Kidney (tissue), 14 donors: Measurements from ENCODE around the gene RXRB. TPM values are rescaled to one million over a fixed set of nuclear protein-coding genes. Genes with fewer than 3 reads are reported as not detected.

ENCODE experiments used
- DNase-seq, 5 donors: peaks; one replicate each; pipeline ENCODE4 v3.0.0-alpha.2; 2013 to 2020
- FAIRE-seq: peaks from 2 replicates; lab custom pipeline; 2012; peaks lifted over from hg19 to GRCh38; lab: Jason Lieb, UNC
- H3K27ac ChIP-seq, 2 donors: one replicate each; pipeline ENCODE4 v1.7.0; 2013; ENCODE audit warnings: low read depth in 2 of 2, low read length in 2 of 2, inconsistent platforms in 1 of 2
- H3K27me3 ChIP-seq: one replicate; pipeline ENCODE4 v1.7.1; 2013; ENCODE audit warnings: low read length, inconsistent platforms; ENCODE audit not compliant: control insufficient read depth, insufficient read depth
- H3K36me3 ChIP-seq, 3 donors: one replicate each; pipeline versions ENCODE4 v1.7.0 to v1.7.1; 2013; ENCODE audit warnings: low read length in 3 of 3, control low read depth in 1 of 3, inconsistent platforms in 1 of 3; ENCODE audit not compliant: insufficient read depth in 3 of 3, control insufficient read depth in 2 of 3
- H3K4me1 ChIP-seq, 3 donors: one replicate each; pipeline versions ENCODE4 v1.7.0 to v1.7.1; 2013; ENCODE audit warnings: low read length in 3 of 3, inconsistent platforms in 1 of 3, low read depth in 1 of 3; ENCODE audit not compliant: control insufficient read depth in 2 of 3, insufficient read depth in 2 of 3
- H3K4me3 ChIP-seq, 3 donors: one replicate each; pipeline versions ENCODE4 v1.7.0 to v1.8.1; 2013; ENCODE audit warnings: low read length in 3 of 3, control low read depth in 1 of 3, inconsistent platforms in 1 of 3
- H3K9ac ChIP-seq, 3 donors: one replicate each; pipeline versions ENCODE4 v1.7.0 to v1.7.1; 2013; ENCODE audit warnings: low read length in 3 of 3, control low read depth in 1 of 3, inconsistent platforms in 1 of 3
- H3K9me3 ChIP-seq, 3 donors: one replicate each; pipeline versions ENCODE4 v1.7.0 to v1.7.1; 2013; ENCODE audit warnings: low read length in 3 of 3, control low read depth in 1 of 3, inconsistent platforms in 1 of 3; ENCODE audit not compliant: control insufficient read depth in 2 of 3, insufficient read depth in 1 of 3
- CTCF ChIP-seq: IDR thresholded peaks from 3 replicates; pipeline ENCODE4 v1.5.1; 2012; ENCODE audit warnings: mild to moderate bottlenecking, moderate library complexity, borderline replicate concordance; ENCODE audit not compliant: insufficient read depth; ENCODE audit errors: extremely low read depth
- intact Hi-C: fragments of 100-400 bp; cut with DNase I; formaldehyde crosslinking; loops from one replicate; pipeline ENCODE4 v1.11.1; 2022
- polyA plus RNA-seq: library from polyadenylated mRNA; stranded (reverse); fragments of 350-450 nt; fragmentation: Illumina TruSeq; extraction: RNeasy Lipid Tissue Mini Kit (QIAGEN cat#74804); gene quantifications from one replicate; pipeline ENCODE4 v1.2.3, GENCODE V29; 2014; ENCODE audit warnings: low read depth, low replicate concordance; ENCODE audit not compliant: insufficient read depth
- total RNA-seq: library from RNA; stranded (reverse); fragmentation: NEBNext Ultra II Directional; extraction: Animal tissue kit (Norgen Biotek cat#: 25700); gene quantifications from one replicate; pipeline ENCODE4 v1.2.1, GENCODE V29; 2021
- donor health status: control.
- donor health status: control.
- donor health status: control.
- donor health status: control.
- donor health status: control.
- donor health status: DM: yes; HTN: yes; CAD: no.
- donor health status: Normal renal cell carcinoma (clear cell type).

The RXRB gene
- total and polyA plus RNA-seq, 2 donors from 2014 or later, result 35.7 to 52.2 TPM

- intact Hi-C loops, result no loop called here
- peak overlapping the region; percentile 18 to 23 for H3K27ac ChIP-seq
- H3K27me3 ChIP-seq, result no peaks in the 10 kb centered on the region
- no peaks in the 10 kb centered on the region for H3K36me3 ChIP-seq
- no peak overlapping the region for H3K4me3 ChIP-seq
- no peak for DNase-seq
- H3K4me1 ChIP-seq, result no peaks in the 10 kb centered on the region
- no peaks in the 10 kb centered on the region for H3K9me3 ChIP-seq
- H3K9ac ChIP-seq, result no peak overlapping the region
- TF ChIP-seq CTCF, result no peak
- FAIRE-seq, result no peak
Observed at GRCh38 chr6:33183071-33183683, 17.3 kb downstream of the RXRB start.

- no peaks in the 10 kb centered on the region for H3K36me3 ChIP-seq
- no peak overlapping the region for H3K9ac ChIP-seq
- no peak overlapping the region for H3K27ac ChIP-seq
- DNase-seq, result peak in 1 of 5 donors; percentile 31
- TF ChIP-seq CTCF, result no peak
- intact Hi-C loops, result no loop called here
- no peak overlapping the region for H3K4me3 ChIP-seq
- FAIRE-seq, result no peak
- H3K4me1 ChIP-seq, result no peaks in the 10 kb centered on the region
- H3K9me3 ChIP-seq, result no peaks in the 10 kb centered on the region
- no peaks in the 10 kb centered on the region for H3K27me3 ChIP-seq
Observed at GRCh38 chr6:33181141-33181540, 19.3 kb downstream of the RXRB start.

GRCh38 chr6:33178755-33179475 is 21.6 kb downstream of the RXRB start:
- H3K36me3 ChIP-seq, result no peaks in the 10 kb centered on the region
- no peaks in the 10 kb centered on the region for H3K4me1 ChIP-seq
- no peak for TF ChIP-seq CTCF
- no peak for FAIRE-seq
- no peaks in the 10 kb centered on the region for H3K27me3 ChIP-seq
- no peak overlapping the region for H3K9ac ChIP-seq
- intact Hi-C loops, result no loop called here
- no peak for DNase-seq
- H3K9me3 ChIP-seq, result no peaks in the 10 kb centered on the region
- no peak overlapping the region for H3K4me3 ChIP-seq
- H3K27ac ChIP-seq, result no peak overlapping the region
